OCI-LY7 (cell line): ENCODE measurements around the gene PPY. TPM values are rescaled to one million over a fixed set of nuclear protein-coding genes. Genes with fewer than 3 reads are reported as not detected.

Experiments used
- BruUV-seq: library from RNA; stranded (reverse); fragments of 400-500 nt; replicated peaks from 2 replicates; lab custom pipeline; 2021; lab: Mats Ljungman, UMichigan
- CTCF ChIA-PET: fragments of 300-600 bp; sonication (Branson Sonifier 250); formaldehyde crosslinking; loops from one replicate; lab custom pipeline; 2022; ENCODE audit warnings: antibody characterized with exemption; ENCODE audit not compliant: unreplicated experiment; lab: Charles Lee
- POLR2A ChIA-PET: fragments of 300-600 bp; sonication (Branson Sonifier 250); formaldehyde crosslinking; loops from one replicate; lab custom pipeline; 2022; ENCODE audit warnings: antibody characterized with exemption; lab: Charles Lee
- DNase-seq: peaks from one replicate; pipeline ENCODE4 v3.0.0-alpha.2; 2015; ENCODE audit warnings: low spot score
- H2AFZ ChIP-seq: fragments of 200-600 bp; sonication (generic), shearing (Covaris generic); 2 replicates; pipeline ENCODE4 v1.6.1; 2014; ENCODE audit warnings: mild to moderate bottlenecking, antibody characterized with exemption, low read length, moderate library complexity
- H3K27ac ChIP-seq: fragments of 200-600 bp; sonication (generic); 2 replicates; pipeline ENCODE4 v1.5.1; 2014; ENCODE audit warnings: mixed run types, low read depth, mild to moderate bottlenecking, moderate library complexity, low read length, inconsistent platforms; ENCODE audit not compliant: poor library complexity, severe bottlenecking
- H3K36me3 ChIP-seq: fragments of 200-600 bp; sonication (generic); 2 replicates; pipeline ENCODE4 v1.6.1; 2014; ENCODE audit warnings: mild to moderate bottlenecking, antibody characterized with exemption, low read length, moderate library complexity, mixed read lengths; ENCODE audit not compliant: insufficient read depth
- H3K4me1 ChIP-seq: fragments of 200-600 bp; sonication (generic); 2 replicates; pipeline ENCODE4 v1.5.1; 2014; ENCODE audit warnings: mild to moderate bottlenecking, low read length; ENCODE audit not compliant: insufficient read depth, poor library complexity, severe bottlenecking
- H3K4me2 ChIP-seq: fragments of 200-600 bp; sonication (generic); 2 replicates; pipeline ENCODE4 v1.6.1; 2014; ENCODE audit warnings: mild to moderate bottlenecking, low read length
- H3K4me3 ChIP-seq: fragments of 200-600 bp; sonication (generic); 2 replicates; pipeline ENCODE4 v1.5.1; 2014; ENCODE audit warnings: mild to moderate bottlenecking, low read depth, low read length; ENCODE audit not compliant: poor library complexity, severe bottlenecking
- H3K79me2 ChIP-seq: fragments of 200-600 bp; sonication (generic); 2 replicates; pipeline ENCODE4 v1.6.1; 2016; ENCODE audit warnings: low read depth, mild to moderate bottlenecking, low read length, moderate library complexity, mixed read lengths; ENCODE audit not compliant: insufficient read depth
- H3K9me2 ChIP-seq: fragments of 200-600 bp; sonication (generic); 2 replicates; pipeline ENCODE4 v1.6.1; 2016; ENCODE audit warnings: mild to moderate bottlenecking, low read length, mixed read lengths; ENCODE audit not compliant: insufficient read depth
- H3K9me3 ChIP-seq: fragments of 200-600 bp; sonication (generic); 2 replicates; pipeline ENCODE4 v1.6.1; 2014; ENCODE audit warnings: mild to moderate bottlenecking, mixed run types, low read length, mixed read lengths
- H4K20me1 ChIP-seq: fragments of 200-600 bp; sonication (generic); 2 replicates; pipeline ENCODE4 v1.6.1; 2014; ENCODE audit warnings: mild to moderate bottlenecking, antibody characterized with exemption, low read length, moderate library complexity, mixed read lengths; ENCODE audit not compliant: insufficient read depth
- EZH2phosphoT487 ChIP-seq: fragments of 200-600 bp; sonication (generic); IDR thresholded peaks from 2 replicates; pipeline ENCODE4 v1.6.1; 2018; ENCODE audit warnings: low read depth, borderline replicate concordance, mild to moderate bottlenecking, mixed run types, antibody characterized with exemption, low read length, moderate library complexity, mixed read lengths
- intact Hi-C: fragments of 100-400 bp; cut with micrococcal nuclease; formaldehyde crosslinking; loops from one replicate; pipeline ENCODE4 v1.10.0; 2022; ENCODE audit not compliant: unreplicated experiment
- total RNA-seq, 2 experiments: library from RNA; depleted of rRNA in 1 of 2; stranded (reverse); fragments of >200 nt in 1 of 2; shearing (Covaris generic) in 1 of 2; gene quantifications; 2 replicates each; pipeline ENCODE4 v1.2.3, GENCODE V29; 2014 to 2022
- TF ChIP-seq, protein P1 (sequence below): fragments of 200-600 bp; sonication (generic); conservative IDR thresholded peaks from 2 replicates; pipeline ENCODE4 v1.5.1; 2014; ENCODE audit warnings: mild to moderate bottlenecking, antibody characterized with exemption, low read length, moderate library complexity, mixed read lengths

The PPY gene
- total RNA-seq, 2 experiments from 2014 or later, result not detected

DNA sequence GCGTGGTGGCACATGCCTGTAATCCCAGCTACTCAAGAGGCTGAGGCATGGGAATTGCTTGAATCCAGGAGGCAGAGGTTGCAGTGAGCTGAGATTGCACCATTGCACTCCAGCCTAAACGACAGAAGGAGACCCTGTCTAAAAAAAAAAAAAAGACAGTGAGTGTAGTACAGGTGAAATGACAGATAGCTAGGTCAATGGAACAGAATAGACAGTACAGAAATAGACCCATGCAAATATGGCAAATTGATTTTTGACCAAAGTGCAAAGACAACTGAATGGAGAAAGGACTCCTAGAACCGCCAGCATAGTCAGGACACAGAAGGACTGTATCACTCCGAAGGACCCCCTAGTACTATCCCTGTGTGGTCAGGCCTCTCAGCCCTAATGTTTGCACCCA is 28.1 kb upstream of the PPY start:
- no peak overlapping the region for H3K4me2 ChIP-seq
- CTCF ChIA-PET, result no interaction called here

DNA sequence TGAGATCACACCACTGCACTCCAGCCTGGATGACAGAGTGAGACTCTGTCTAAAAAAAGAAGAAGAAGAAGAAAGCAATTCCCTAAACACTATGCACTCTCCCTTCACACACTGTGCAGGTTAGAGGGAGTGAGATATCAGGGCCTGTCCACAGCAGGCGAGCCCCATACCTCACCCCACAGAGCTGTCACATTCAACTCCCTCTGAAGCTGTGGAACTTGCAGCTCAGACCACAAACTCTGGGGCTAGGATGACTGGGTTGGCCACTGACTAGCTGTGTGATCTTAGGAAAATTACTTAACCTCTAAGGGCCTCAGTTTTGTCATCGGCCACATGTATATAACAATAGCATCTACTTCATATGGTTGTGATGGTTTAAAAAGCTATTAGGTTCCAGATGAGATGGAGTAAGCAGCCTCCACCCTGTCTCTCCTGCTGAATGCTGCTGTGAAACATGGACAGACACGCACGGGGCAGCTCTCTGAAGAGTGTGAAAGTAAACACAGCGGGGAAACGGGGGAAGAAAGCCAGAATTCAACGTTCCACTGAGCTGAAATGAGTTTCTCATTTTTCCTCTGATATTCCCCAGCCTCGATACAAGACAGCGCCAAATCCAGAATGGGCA is 25.1 kb upstream of the PPY start:
- POLR2A ChIA-PET, result interaction anchor here (0.6 kb wide), 1 partner anchor 272 kb away, joined by 3 read pairs; no protein-coding TSS in a partner anchor
- Histone ChIP-seq H3K4me3 (no peak overlapping the region), H3K9me3 (no peaks in the 10 kb centered on the region), H3K79me2 (no peaks in the 10 kb centered on the region), H3K4me1 (no peaks in the 10 kb centered on the region), H3K27ac (no peak overlapping the region), H4K20me1 (no peaks in the 10 kb centered on the region), H3K4me2 (no peak overlapping the region), H3K36me3 (no peaks in the 10 kb centered on the region), H2AFZ (no peak overlapping the region), H3K9me2 (no peaks in the 10 kb centered on the region)
- no peak for DNase-seq
- no TSS peak for BruUV-seq
- TF ChIP-seq, protein P1, sequence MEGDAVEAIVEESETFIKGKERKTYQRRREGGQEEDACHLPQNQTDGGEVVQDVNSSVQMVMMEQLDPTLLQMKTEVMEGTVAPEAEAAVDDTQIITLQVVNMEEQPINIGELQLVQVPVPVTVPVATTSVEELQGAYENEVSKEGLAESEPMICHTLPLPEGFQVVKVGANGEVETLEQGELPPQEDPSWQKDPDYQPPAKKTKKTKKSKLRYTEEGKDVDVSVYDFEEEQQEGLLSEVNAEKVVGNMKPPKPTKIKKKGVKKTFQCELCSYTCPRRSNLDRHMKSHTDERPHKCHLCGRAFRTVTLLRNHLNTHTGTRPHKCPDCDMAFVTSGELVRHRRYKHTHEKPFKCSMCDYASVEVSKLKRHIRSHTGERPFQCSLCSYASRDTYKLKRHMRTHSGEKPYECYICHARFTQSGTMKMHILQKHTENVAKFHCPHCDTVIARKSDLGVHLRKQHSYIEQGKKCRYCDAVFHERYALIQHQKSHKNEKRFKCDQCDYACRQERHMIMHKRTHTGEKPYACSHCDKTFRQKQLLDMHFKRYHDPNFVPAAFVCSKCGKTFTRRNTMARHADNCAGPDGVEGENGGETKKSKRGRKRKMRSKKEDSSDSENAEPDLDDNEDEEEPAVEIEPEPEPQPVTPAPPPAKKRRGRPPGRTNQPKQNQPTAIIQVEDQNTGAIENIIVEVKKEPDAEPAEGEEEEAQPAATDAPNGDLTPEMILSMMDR, result no peak
- no peak for TF ChIP-seq EZH2phosphoT487
- intact Hi-C loops, result no loop called here
- CTCF ChIA-PET, result no interaction called here

More for the DNA sequence above, 28.1 kb upstream of the PPY start:
- Histone ChIP-seq H3K4me3 (no peak overlapping the region), H4K20me1 (no peaks in the 10 kb centered on the region), H3K36me3 (no peaks in the 10 kb centered on the region), H3K27ac (no peak overlapping the region), H2AFZ (no peak overlapping the region), H3K79me2 (no peaks in the 10 kb centered on the region), H3K4me1 (no peaks in the 10 kb centered on the region), H3K9me3 (no peaks in the 10 kb centered on the region), H3K9me2 (no peaks in the 10 kb centered on the region)
- intact Hi-C loops, result no loop called here
- no peak for DNase-seq
- TF ChIP-seq, protein P1, result no peak
- no peak for TF ChIP-seq EZH2phosphoT487
- POLR2A ChIA-PET, result interaction anchor here (0.6 to 0.7 kb wide), 4 partner anchors 12 to 469 kb away, joined by 4 to 7 read pairs (median 4); no protein-coding TSS in a partner anchor
- no TSS peak for BruUV-seq

DNA sequence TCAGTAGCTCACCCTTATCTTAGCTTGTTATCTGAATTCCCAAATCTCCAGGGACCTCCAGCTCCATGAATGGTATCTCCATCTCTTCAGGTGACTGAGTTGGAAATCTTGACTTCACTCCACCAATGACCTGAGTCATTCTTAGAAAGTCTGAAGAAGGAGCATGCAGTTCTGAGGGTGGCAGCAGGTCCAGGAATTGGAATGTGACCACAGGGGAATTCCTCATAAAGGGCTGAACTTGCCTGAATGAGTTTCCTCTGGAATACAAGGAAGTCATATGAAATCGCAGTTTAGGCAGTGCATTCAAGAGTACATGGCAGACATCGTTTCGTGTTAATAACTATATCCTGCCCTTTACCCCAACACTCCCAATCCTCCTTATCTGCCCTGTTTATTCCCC is 24.0 kb upstream of the PPY start:
- H4K20me1 ChIP-seq, result no peaks in the 10 kb centered on the region
- no peak overlapping the region for H3K4me3 ChIP-seq
- no peak overlapping the region for H3K27ac ChIP-seq
- no peak overlapping the region for H2AFZ ChIP-seq
- no TSS peak for BruUV-seq
- no peaks in the 10 kb centered on the region for H3K9me2 ChIP-seq
- no peaks in the 10 kb centered on the region for H3K79me2 ChIP-seq
- no peak for DNase-seq
- no peaks in the 10 kb centered on the region for H3K4me1 ChIP-seq
- intact Hi-C loops, result no loop called here
- ChIA-PET CTCF (no interaction called here), POLR2A (interaction anchor here (0.6 kb wide), 1 partner anchor 89 kb away, joined by 5 read pairs; no protein-coding TSS in a partner anchor)
- no peak overlapping the region for H3K4me2 ChIP-seq
- no peaks in the 10 kb centered on the region for H3K9me3 ChIP-seq
- no peak for TF ChIP-seq EZH2phosphoT487
- TF ChIP-seq, protein P1, result no peak
- H3K36me3 ChIP-seq, result no peaks in the 10 kb centered on the region
